Activated CD4-positive, alpha-beta memory T cell treated with anti-CD3 and anti-CD28 coated beads for 36 hours (primary cell): ENCODE results near the gene RNF213. TPM values are rescaled to one million over a fixed set of nuclear protein-coding genes. Genes with fewer than 3 reads are reported as not detected.
"Not testable (repeated sequence)": the region's sequence is repeated elsewhere in the genome, so short reads cannot be mapped to it uniquely, and the experiment has no call there.

Source experiments
- CTCF ChIA-PET: fragments of 350-600 bp; sonication (Branson Sonifier 250); formaldehyde crosslinking; loops from one replicate; lab custom pipeline; 2021; ENCODE audit warnings: antibody characterized with exemption, inconsistent platforms; lab: Charles Lee
- POLR2A ChIA-PET: fragments of 350-600 bp; sonication (Branson Sonifier 250); formaldehyde crosslinking; loops from one replicate; lab custom pipeline; 2021; ENCODE audit warnings: antibody characterized with exemption; lab: Charles Lee
- DNase-seq: peaks from one replicate; pipeline ENCODE4 v3.0.0-alpha.2; 2020
- H3K27ac Mint-ChIP-seq: one replicate; pipeline ENCODE4 v1.8.0; 2021; ENCODE audit warnings: mixed read lengths
- H3K27me3 Mint-ChIP-seq: one replicate; pipeline ENCODE4 v1.8.0; 2021; ENCODE audit warnings: mixed read lengths
- H3K36me3 Mint-ChIP-seq: one replicate; pipeline ENCODE4 v1.8.0; 2021; ENCODE audit warnings: mixed read lengths
- H3K4me1 Mint-ChIP-seq: one replicate; pipeline ENCODE4 v1.8.0; 2021; ENCODE audit warnings: low read depth, mixed read lengths
- H3K4me3 Mint-ChIP-seq: one replicate; pipeline ENCODE4 v1.8.0; 2021; ENCODE audit warnings: mild to moderate bottlenecking, mixed read lengths
- H3K9me3 Mint-ChIP-seq: one replicate; pipeline ENCODE4 v1.8.0; 2021; ENCODE audit warnings: mixed read lengths
- intact Hi-C: fragments of 100-400 bp; cut with micrococcal nuclease; formaldehyde crosslinking; loops from one replicate; pipeline ENCODE4 v1.15.1; 2023
- total RNA-seq, 2 experiments: library from RNA; stranded (reverse); gene quantifications; one replicate each; pipeline ENCODE4 v1.2.3, GENCODE V29; 2021

The RNF213 gene
- total RNA-seq, 2 experiments from 2014 or later = 421 to 440 TPM

DNA sequence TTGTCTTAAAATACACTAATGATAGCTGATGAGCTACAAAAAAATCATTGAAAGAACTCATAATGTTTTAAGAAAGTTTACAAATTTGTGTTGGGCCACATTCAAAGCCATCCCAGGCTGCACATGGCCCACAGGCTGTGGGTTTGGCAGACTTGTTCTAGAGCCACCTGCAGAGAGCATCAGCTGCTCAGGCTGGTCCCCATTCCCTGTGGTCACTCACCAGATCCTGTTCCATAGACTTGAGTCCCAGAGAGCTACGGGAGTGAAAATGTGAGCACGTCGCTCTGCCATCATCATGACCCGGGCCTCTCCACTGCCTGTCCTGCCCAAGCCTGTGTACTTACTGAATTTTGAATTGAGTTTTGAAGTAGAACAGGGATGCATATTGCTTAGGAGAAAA, 33.5 kb upstream of the RNF213 start:
- Mint-ChIP-seq H3K36me3 (peaks cover 15% of the 10 kb centered on the region), H3K27me3 (no peaks in the 10 kb centered on the region), H3K4me3 (no peak overlapping the region), H3K27ac (no peak overlapping the region), H3K9me3 (peaks cover 7% of the 10 kb centered on the region), H3K4me1 (peaks cover 6% of the 10 kb centered on the region)
- DNase-seq = no peak
- intact Hi-C loops = no loop called here
- ChIA-PET POLR2A (no interaction called here), CTCF (interaction anchor here (1.2 kb wide), 1 partner anchor 31 kb away, joined by 3 read pairs; no protein-coding TSS in a partner anchor)

GRCh38 chr17:80227666-80228065, 33.0 kb upstream of the RNF213 start:
- ChIA-PET POLR2A (no interaction called here), CTCF (interaction anchor here (0.9 kb wide), 1 partner anchor 26 kb away, joined by 3 read pairs; no protein-coding TSS in a partner anchor)
- intact Hi-C loops = no loop called here
- Mint-ChIP-seq H3K4me1 (peaks cover 6% of the 10 kb centered on the region), H3K9me3 (peaks cover 12% of the 10 kb centered on the region), H3K36me3 (peaks cover 20% of the 10 kb centered on the region), H3K27ac (no peak overlapping the region), H3K4me3 (no peak overlapping the region), H3K27me3 (no peaks in the 10 kb centered on the region)
- DNase-seq = no peak

DNA sequence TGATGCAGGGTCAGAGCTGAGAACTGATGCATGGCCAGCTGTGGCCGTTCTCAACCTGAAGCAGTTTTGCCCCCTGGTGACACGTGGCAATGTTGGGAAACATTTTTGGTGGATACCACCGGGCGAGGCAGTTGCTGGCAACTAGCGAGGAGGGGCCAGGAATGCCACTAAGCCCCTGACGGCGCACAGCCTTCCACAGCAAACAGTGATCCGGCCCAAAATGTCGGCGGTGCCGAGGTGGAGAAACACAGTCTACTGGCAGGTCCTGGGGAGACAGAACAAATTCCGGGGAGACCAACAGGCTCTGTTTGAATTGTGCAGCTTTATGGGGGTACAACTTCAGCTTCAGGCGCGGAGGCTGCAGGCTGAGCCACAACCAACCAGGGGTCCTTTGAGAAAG, 32.2 kb upstream of the RNF213 start:
- Mint-ChIP-seq H3K27me3 (no peaks in the 10 kb centered on the region), H3K4me3 (no peak overlapping the region), H3K4me1 (peaks cover 4% of the 10 kb centered on the region), H3K36me3 (peaks cover 26% of the 10 kb centered on the region), H3K9me3 (peaks cover 17% of the 10 kb centered on the region), H3K27ac (no peak overlapping the region)
- intact Hi-C loops = no loop called here
- POLR2A ChIA-PET = interaction anchor here (0.7 kb wide), 1 partner anchor 9 kb away, joined by 3 read pairs; no protein-coding TSS in a partner anchor
- CTCF ChIA-PET = interaction anchor here (0.9 kb wide), 1 partner anchor 25 kb away, joined by 3 read pairs; no protein-coding TSS in a partner anchor
- no peak for DNase-seq

DNA sequence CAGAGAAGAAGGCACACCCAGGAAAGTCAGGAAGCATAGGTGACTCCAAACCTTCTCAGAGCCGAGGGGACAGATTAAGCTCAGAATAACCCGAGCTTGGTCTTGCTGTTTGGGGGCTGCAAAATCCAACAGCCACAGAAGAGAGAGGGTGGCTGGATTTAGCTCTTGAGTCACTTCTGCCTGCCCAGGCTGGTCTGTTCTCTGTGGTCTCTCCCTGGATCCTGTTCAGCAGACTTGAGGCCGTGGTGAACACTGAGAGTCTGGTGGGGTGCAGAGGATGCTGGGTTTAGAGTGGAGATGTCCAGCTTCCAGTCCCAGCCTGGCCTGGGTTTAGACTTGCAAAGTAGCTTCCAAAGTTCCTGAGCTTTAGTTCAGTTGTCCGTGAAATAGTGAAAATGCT, 31.6 kb upstream of the RNF213 start:
- intact Hi-C loops = no loop called here
- Mint-ChIP-seq H3K27ac (no peak overlapping the region), H3K4me1 (peaks cover 3% of the 10 kb centered on the region), H3K36me3 (peaks cover 31% of the 10 kb centered on the region), H3K4me3 (no peak overlapping the region), H3K9me3 (peaks cover 22% of the 10 kb centered on the region), H3K27me3 (no peaks in the 10 kb centered on the region)
- no peak for DNase-seq
- CTCF ChIA-PET = no interaction called here
- POLR2A ChIA-PET = interaction anchor here (0.7 kb wide), 1 partner anchor 10 kb away, joined by 3 read pairs; no protein-coding TSS in a partner anchor

- Mint-ChIP-seq H3K27me3 (no peaks in the 10 kb centered on the region), H3K4me3 (no peak overlapping the region), H3K36me3 (peaks cover 39% of the 10 kb centered on the region), H3K4me1 (no peaks in the 10 kb centered on the region), H3K27ac (no peak overlapping the region), H3K9me3 (peaks cover 28% of the 10 kb centered on the region)
- DNase-seq = no peak
- POLR2A ChIA-PET = no interaction called here
- CTCF ChIA-PET = interaction anchor here (0.9 to 1.2 kb wide), 2 partner anchors 15 to 131 kb away, joined by 3 read pairs; partner anchors contain the start of gene GAA
- intact Hi-C loops = no loop called here
Observed at GRCh38 chr17:80232438-80232837, 28.2 kb upstream of the RNF213 start.

GRCh38 chr17:80233202-80233601, 27.4 kb upstream of the RNF213 start:
- Mint-ChIP-seq H3K27ac (no peak overlapping the region), H3K27me3 (no peaks in the 10 kb centered on the region), H3K9me3 (peaks cover 28% of the 10 kb centered on the region), H3K36me3 (peaks cover 43% of the 10 kb centered on the region), H3K4me1 (no peaks in the 10 kb centered on the region), H3K4me3 (no peak overlapping the region)
- CTCF ChIA-PET = no interaction called here
- POLR2A ChIA-PET = no interaction called here
- intact Hi-C loops = no loop called here
- no peak for DNase-seq

GRCh38 chr17:80236911-80237310, 23.7 kb upstream of the RNF213 start:
- H3K36me3 Mint-ChIP-seq = peaks cover 34% of the 10 kb centered on the region
- POLR2A ChIA-PET = no interaction called here
- intact Hi-C loops = no loop called here

GRCh38 chr17:80237386-80237785, 23.3 kb upstream of the RNF213 start:
- CTCF ChIA-PET = no interaction called here
- H3K9me3 Mint-ChIP-seq = peaks cover 18% of the 10 kb centered on the region

More at GRCh38 chr17:80236911-80237310, 23.7 kb upstream of the RNF213 start:
- no peaks in the 10 kb centered on the region for H3K27me3 Mint-ChIP-seq
- CTCF ChIA-PET = no interaction called here
- H3K27ac Mint-ChIP-seq = no peak overlapping the region
- no peaks in the 10 kb centered on the region for H3K4me1 Mint-ChIP-seq
- no peak overlapping the region for H3K4me3 Mint-ChIP-seq
- peaks cover 23% of the 10 kb centered on the region for H3K9me3 Mint-ChIP-seq
- DNase-seq = no peak

GRCh38 chr17:80242505-80242904, 18.1 kb upstream of the RNF213 start:
- Mint-ChIP-seq H3K9me3 (no peaks in the 10 kb centered on the region), H3K27ac (no peak overlapping the region), H3K27me3 (no peaks in the 10 kb centered on the region), H3K4me1 (no peaks in the 10 kb centered on the region), H3K36me3 (peaks cover 14% of the 10 kb centered on the region), H3K4me3 (no peak overlapping the region)
- intact Hi-C loops = no loop called here
- ChIA-PET POLR2A (no interaction called here), CTCF (interaction anchor here (0.6 kb wide), 1 partner anchor 54 kb away, joined by 3 read pairs; no protein-coding TSS in a partner anchor)
- DNase-seq = no peak

More at GRCh38 chr17:80237386-80237785, 23.3 kb upstream of the RNF213 start:
- Mint-ChIP-seq H3K27ac (no peak overlapping the region), H3K4me3 (no peak overlapping the region), H3K27me3 (no peaks in the 10 kb centered on the region), H3K36me3 (peaks cover 30% of the 10 kb centered on the region), H3K4me1 (no peaks in the 10 kb centered on the region)
- POLR2A ChIA-PET = no interaction called here
- intact Hi-C loops = no loop called here
- no peak for DNase-seq

DNA sequence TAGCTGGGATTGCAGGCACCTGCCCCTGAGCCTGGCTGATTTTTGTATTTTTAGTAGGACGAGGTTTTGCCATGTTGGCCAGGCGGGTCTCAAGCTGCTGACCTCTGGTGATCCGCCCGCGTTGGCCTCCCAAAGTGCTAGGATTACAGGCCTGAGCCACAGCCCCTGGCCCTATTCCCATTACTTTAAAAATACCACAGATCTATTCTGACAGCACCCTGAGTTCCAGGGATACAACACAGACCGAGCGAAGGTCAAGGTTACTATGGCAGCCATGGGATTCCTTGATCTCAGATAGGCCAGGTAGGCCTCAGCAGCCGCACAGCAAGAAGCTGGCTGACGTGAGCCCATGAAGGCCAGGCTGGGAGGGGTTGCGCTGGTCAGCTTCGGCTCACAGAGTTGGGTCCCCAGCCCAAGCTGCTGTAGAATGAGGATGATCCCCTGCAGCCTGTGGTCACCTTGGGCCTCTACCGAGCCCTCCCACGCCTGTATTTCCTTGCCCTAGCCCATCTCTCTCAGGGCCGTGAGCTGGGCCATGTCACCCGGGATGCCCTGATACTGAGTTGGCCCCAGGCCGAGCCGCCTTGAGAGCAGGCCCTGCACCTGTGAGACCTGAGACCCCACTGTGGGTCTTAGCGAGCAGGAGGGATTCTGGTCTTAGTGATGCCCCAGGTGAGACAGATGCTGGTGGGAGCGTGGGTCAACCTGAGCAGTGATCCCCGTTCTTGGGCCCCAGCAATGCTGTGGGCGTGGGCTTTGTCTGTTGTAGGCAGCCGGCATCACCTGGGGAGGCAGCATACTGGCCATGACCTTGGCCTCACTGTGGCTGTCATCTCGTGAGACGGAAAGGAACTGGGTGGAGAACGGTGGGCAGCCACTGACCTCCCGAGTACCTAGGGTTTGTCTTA, 16.9 kb upstream of the RNF213 start:
- Mint-ChIP-seq H3K36me3 (peaks cover 9% of the 10 kb centered on the region), H3K27ac (no peak overlapping the region)

GRCh38 chr17:80244448-80244847, 16.2 kb upstream of the RNF213 start:
- H3K36me3 Mint-ChIP-seq, H3K4me3 Mint-ChIP-seq, intact Hi-C loops, H3K4me1 Mint-ChIP-seq, POLR2A ChIA-PET, DNase-seq, H3K27ac Mint-ChIP-seq, H3K27me3 Mint-ChIP-seq, CTCF ChIA-PET, H3K9me3 Mint-ChIP-seq: not testable (repeated sequence)

More for the DNA sequence above, 16.9 kb upstream of the RNF213 start:
- ChIA-PET POLR2A (no interaction called here), CTCF (no interaction called here)
- no peaks in the 10 kb centered on the region for H3K4me1 Mint-ChIP-seq
- H3K27me3 Mint-ChIP-seq = no peaks in the 10 kb centered on the region
- no peak for DNase-seq
- intact Hi-C loops = no loop called here
- no peak overlapping the region for H3K4me3 Mint-ChIP-seq
- H3K9me3 Mint-ChIP-seq = no peaks in the 10 kb centered on the region

GRCh38 chr17:80244871-80245509, 15.7 kb upstream of the RNF213 start:
- CTCF ChIA-PET = no interaction called here
- Mint-ChIP-seq H3K27me3 (no peaks in the 10 kb centered on the region), H3K4me1 (no peaks in the 10 kb centered on the region), H3K27ac (no peak overlapping the region), H3K36me3 (peaks cover 9% of the 10 kb centered on the region), H3K4me3 (no peak overlapping the region), H3K9me3 (no peaks in the 10 kb centered on the region)
- POLR2A ChIA-PET = no interaction called here
- intact Hi-C loops = no loop called here
- no peak for DNase-seq
